Measurements from ENCODE around the gene ACAD8.

GRCh38 chr11:134252346-134253187 is 801 bp upstream of the ACAD8 start:
- TF ChIP-seq CTCF (conservative IDR thresholded peaks at IDR 0.05; ENCODE audit: low read depth, low read length) (no peak), EZH2 (IDR thresholded peaks at IDR 0.05; ENCODE audit: borderline replicate concordance, low read depth, low read length, poor library complexity, severe bottlenecking) (no peak)

Measured in A673 (cell line).